NCI-H2029 treated with DMSO at 0.1 percent for 48 hours (cell line): ENCODE results near the gene ZSWIM9.
"Not testable (repeated sequence)": the region's sequence is repeated elsewhere in the genome, so short reads cannot be mapped to it uniquely, and the experiment has no call there.

Source experiments
- DNase-seq: peaks from one replicate; lab custom pipeline; 2025; lab: John Stamatoyannopoulos, UW

Gene ZSWIM9

GRCh38 chr19:48218997-48219396 lies 48.5 kb downstream of the ZSWIM9 start:
- no peak for DNase-seq

- DNase-seq, result not testable (repeated sequence)
These were observed 50.3 kb downstream of the ZSWIM9 start for GRCh38 chr19:48220784-48221183.

- DNase-seq, result no peak
These were observed 51.1 kb downstream of the ZSWIM9 start for GRCh38 chr19:48221628-48222027.

- no peak for DNase-seq
These were observed 60.2 kb downstream of the ZSWIM9 start for GRCh38 chr19:48230555-48231129.

- no peak for DNase-seq
These were observed 66.6 kb downstream of the ZSWIM9 start for GRCh38 chr19:48237057-48237456.

GRCh38 chr19:48239120-48239519 lies 68.6 kb downstream of the ZSWIM9 start:
- DNase-seq, result no peak

- DNase-seq, result no peak
These were observed 69.2 kb downstream of the ZSWIM9 start for GRCh38 chr19:48239582-48240141.

GRCh38 chr19:48241771-48242170 lies 71.3 kb downstream of the ZSWIM9 start:
- not testable (repeated sequence) for DNase-seq

- DNase-seq, result no peak
These were observed 73.8 kb downstream of the ZSWIM9 start for GRCh38 chr19:48244281-48244680.

GRCh38 chr19:48246101-48246500 lies 75.6 kb downstream of the ZSWIM9 start:
- DNase-seq, result no peak

- no peak for DNase-seq
These were observed 76.7 kb downstream of the ZSWIM9 start for GRCh38 chr19:48247212-48247611.
